Gastroesophageal sphincter (tissue), 4 donors: ENCODE measurements around the gene SAMD4B. TPM values are rescaled to one million over a fixed set of nuclear protein-coding genes. Genes with fewer than 3 reads are reported as not detected.
A peak's percentile ranks its signal among the peaks of the same experiment; 100 is the strongest.

Source experiments
- ATAC-seq: fragments of 150-250 bp; one replicate; pipeline ENCODE4 v1.9.1; 2016; ENCODE audit warnings: mild to moderate bottlenecking, moderate library complexity
- H3K27ac ChIP-seq, 4 donors: fragments of 200-600 bp; sonication (generic) in 3 of 4; 1 replicate in 3 of 4; 2 replicates in 1 of 4; pipeline ENCODE4 v1.5.1; 2016 to 2019
- H3K27me3 ChIP-seq: fragments of 200-600 bp; sonication (generic); one replicate; pipeline ENCODE4 v1.5.1; 2019
- H3K36me3 ChIP-seq, 2 donors: fragments of 200-600 bp; sonication (generic); one replicate each; pipeline ENCODE4 v1.5.1; 2019; ENCODE audit warnings: control low read depth in 1 of 2
- H3K4me1 ChIP-seq, 3 donors: fragments of 200-600 bp; sonication (generic); 1 replicate in 2 of 3; 2 replicates in 1 of 3; pipeline ENCODE4 v1.5.1; 2016 to 2019; ENCODE audit warnings: control low read depth in 2 of 3
- H3K4me3 ChIP-seq, 2 donors: fragments of 200-600 bp; sonication (generic); one replicate each; pipeline ENCODE4 v1.5.1; 2019; ENCODE audit warnings: mild to moderate bottlenecking in 1 of 2, moderate library complexity in 1 of 2
- H3K9me3 ChIP-seq, 3 donors: fragments of 200-600 bp; sonication (generic); one replicate each; pipeline ENCODE4 v1.5.1; 2017 to 2019; ENCODE audit warnings: control low read depth in 2 of 3
- CTCF ChIP-seq, 4 experiments: fragments of 200-600 bp in 2 of 4; fragments of 450-650 bp in 2 of 4; sonication (generic) in 1 of 4; IDR thresholded peaks; one replicate each; pipeline ENCODE4 v1.5.1; 2017 to 2019; ENCODE audit warnings: antibody characterized with exemption in 4 of 4, mild to moderate bottlenecking in 2 of 4, moderate library complexity in 2 of 4
- EP300 ChIP-seq: sonication (generic); formaldehyde crosslinking; IDR thresholded peaks from one replicate; pipeline ENCODE4 v1.6.1; 2017; ENCODE audit warnings: antibody characterized with exemption, mild to moderate bottlenecking
- POLR2A ChIP-seq, 2 donors: fragments of 450-650 bp; IDR thresholded peaks; one replicate each; pipeline ENCODE4 v1.6.1; 2017; ENCODE audit warnings: antibody characterized with exemption in 2 of 2, mild to moderate bottlenecking in 2 of 2, moderate library complexity in 1 of 2
- POLR2AphosphoS5 ChIP-seq: sonication (generic); formaldehyde crosslinking; IDR thresholded peaks from one replicate; pipeline ENCODE4 v1.6.1; 2017; ENCODE audit warnings: antibody characterized with exemption
- whole genome bisulfite sequencing, 2 donors: methylation state at CpG; one replicate each; pipeline ENCODE4 v1.1.5; 2018; ENCODE audit warnings: low coverage in 1 of 2; 5-methylcytosine and 5-hydroxymethylcytosine counted together
- total RNA-seq, 4 donors: library from RNA; depleted of rRNA; stranded (reverse); fragments of >200 nt; gene quantifications; one replicate each; pipeline ENCODE4 v1.1.0, GENCODE V29; 2016

SAMD4B gene
- total RNA-seq: 100 to 1,000 TPM in 1 of 4 donors, 10 to 100 TPM in 3; 68.2 to 121 (median 92.8) TPM

GRCh38 chr19:39341719-39342604 lies at the start of gene SAMD4B:
TSS of gene SAMD4B (plus strand) at chr19:39342421. CDS start at chr19:39356894, 14,473 bp downstream.
- Histone ChIP-seq H3K9me3 (no peaks in the 10 kb centered on the region), H3K36me3 (peaks cover 0 to 7% of the 10 kb centered on the region in 2 donors), H3K27ac (peak within 1 kb of the TSS; percentile 78 to 94 (median 92)), H3K4me1 (peaks cover 0 to 55% (median 31%) of the 10 kb centered on the region in 3 donors), H3K27me3 (no peaks in the 10 kb centered on the region), H3K4me3 (peak within 1 kb of the TSS; percentile 89 to 96)
- peak; percentile 86 to 88 for TF ChIP-seq POLR2A (IDR thresholded peaks at IDR 0.05)
- peak; percentile 80 for TF ChIP-seq POLR2AphosphoS5
- peak in 3 of 4 experiments; percentile 89 to 91 (median 90) for TF ChIP-seq CTCF (IDR thresholded peaks at IDR 0.05)
- TF ChIP-seq EP300: no peak
- ATAC-seq: peak; percentile 97
- 0% methylated on average over 3 of the region's 105 CpGs; no CpG with 5 or more reads in 1 of the 2 donors for WGBS, 2 donors

GRCh38 chr19:39293394-39293793 lies 48.8 kb upstream of the SAMD4B start:
- WGBS, 2 donors: 32% methylated on average over 4 of the region's 4 CpGs; no CpG with 5 or more reads in 1 of the 2 donors
- no peak for ATAC-seq
- H3K27ac ChIP-seq: no peak overlapping the region
- H3K4me3 ChIP-seq: no peak overlapping the region
- H3K27me3 ChIP-seq: peaks cover 64% of the 10 kb centered on the region
- no peaks in the 10 kb centered on the region for H3K4me1 ChIP-seq
- no peaks in the 10 kb centered on the region for H3K36me3 ChIP-seq
- TF ChIP-seq POLR2AphosphoS5: no peak
- no peak for TF ChIP-seq EP300
- TF ChIP-seq POLR2A (IDR thresholded peaks at IDR 0.05): no peak
- no peak for TF ChIP-seq CTCF (IDR thresholded peaks at IDR 0.05)
- peaks cover 0 to 6% (median 0%) of the 10 kb centered on the region in 3 donors for H3K9me3 ChIP-seq

GRCh38 chr19:39296055-39296645 lies 46.1 kb upstream of the SAMD4B start, which contains the start of gene IFNL1:
TSS of gene IFNL1 (plus strand) at chr19:39296407. CDS start at chr19:39296422, 15 bp downstream.
- Histone ChIP-seq H3K27ac (no peak within 1 kb of the TSS), H3K27me3 (peaks cover 54% of the 10 kb centered on the region), H3K36me3 (no peaks in the 10 kb centered on the region), H3K4me1 (no peaks in the 10 kb centered on the region), H3K9me3 (no peaks in the 10 kb centered on the region), H3K4me3 (no peak within 1 kb of the TSS)
- TF ChIP-seq CTCF (IDR thresholded peaks at IDR 0.05) (no peak), EP300 (no peak), POLR2AphosphoS5 (no peak), POLR2A (IDR thresholded peaks at IDR 0.05) (no peak)
- WGBS, 2 donors: 83% methylated on average over 10 of the region's 11 CpGs; no CpG with 5 or more reads in 1 of the 2 donors
- ATAC-seq: no peak

GRCh38 chr19:39296906-39297305 lies 45.3 kb upstream of the SAMD4B start:
- TF ChIP-seq CTCF (IDR thresholded peaks at IDR 0.05) (no peak), EP300 (no peak), POLR2AphosphoS5 (no peak), POLR2A (IDR thresholded peaks at IDR 0.05) (no peak)
- Histone ChIP-seq H3K27me3 (peaks cover 47% of the 10 kb centered on the region), H3K27ac (no peak overlapping the region), H3K4me3 (no peak overlapping the region), H3K36me3 (no peaks in the 10 kb centered on the region), H3K4me1 (no peaks in the 10 kb centered on the region), H3K9me3 (no peaks in the 10 kb centered on the region)
- ATAC-seq: no peak
- 84 to 90% methylated on average over 3 to 4 of the region's 4 CpGs for WGBS, 2 donors
